ENCODE measurements around the gene DNAJB1.
"Not testable (repeated sequence)": the region's sequence is repeated elsewhere in the genome, so short reads cannot be mapped to it uniquely, and the experiment has no call there.

DNAJB1 gene

GRCh38 chr19:14504575-14504974, 13.6 kb downstream of the DNAJB1 start:
- H3K27me3 Mint-ChIP-seq (ENCODE audit: low read depth); H3K27ac Mint-ChIP-seq; DNase-seq (ENCODE audit: low spot score); H3K4me3 Mint-ChIP-seq; H3K9me3 Mint-ChIP-seq; H3K36me3 Mint-ChIP-seq (ENCODE audit: low read depth): not testable (repeated sequence)
- H3K4me1 Mint-ChIP-seq (ENCODE audit: low read depth): peaks cover 28% of the 10 kb centered on the region

DNA sequence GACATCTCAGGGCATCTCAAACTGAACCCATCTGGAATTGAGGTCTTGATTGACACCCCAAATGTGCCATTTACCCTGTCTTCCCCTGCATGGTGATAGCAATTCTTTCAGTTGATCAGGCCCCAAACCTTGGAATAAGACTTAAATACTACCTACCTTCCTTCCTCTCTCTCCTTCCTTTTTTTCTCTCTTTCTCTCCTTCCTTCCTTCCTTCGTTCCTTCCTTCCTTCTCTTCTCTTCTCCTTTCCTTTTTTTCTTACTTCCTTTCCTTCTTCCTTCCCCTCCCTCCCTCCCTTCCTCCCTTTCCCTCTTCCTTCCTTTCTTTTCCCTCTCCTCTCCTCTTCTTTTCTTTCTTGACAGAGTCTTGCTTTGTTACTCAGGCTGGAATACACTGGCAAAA, 14.9 kb downstream of the DNAJB1 start:
- Mint-ChIP-seq H3K4me1 (ENCODE audit: low read depth) (peaks cover 23% of the 10 kb centered on the region), H3K27me3 (ENCODE audit: low read depth) (peaks cover 6% of the 10 kb centered on the region), H3K27ac (no peak overlapping the region)

GRCh38 chr19:14502334-14503092, 15.7 kb downstream of the DNAJB1 start:
- Mint-ChIP-seq H3K4me1 (ENCODE audit: low read depth) (peaks cover 17% of the 10 kb centered on the region), H3K27ac (no peak overlapping the region), H3K4me3 (no peak overlapping the region), H3K27me3 (ENCODE audit: low read depth) (peaks cover 6% of the 10 kb centered on the region), H3K9me3 (no peaks in the 10 kb centered on the region), H3K36me3 (ENCODE audit: low read depth) (no peaks in the 10 kb centered on the region)
- DNase-seq (ENCODE audit: low spot score): no peak

More for the DNA sequence above, 14.9 kb downstream of the DNAJB1 start:
- DNase-seq (ENCODE audit: low spot score): no peak
- Mint-ChIP-seq H3K36me3 (ENCODE audit: low read depth) (no peaks in the 10 kb centered on the region), H3K9me3 (no peaks in the 10 kb centered on the region), H3K4me3 (no peak overlapping the region)

DNA sequence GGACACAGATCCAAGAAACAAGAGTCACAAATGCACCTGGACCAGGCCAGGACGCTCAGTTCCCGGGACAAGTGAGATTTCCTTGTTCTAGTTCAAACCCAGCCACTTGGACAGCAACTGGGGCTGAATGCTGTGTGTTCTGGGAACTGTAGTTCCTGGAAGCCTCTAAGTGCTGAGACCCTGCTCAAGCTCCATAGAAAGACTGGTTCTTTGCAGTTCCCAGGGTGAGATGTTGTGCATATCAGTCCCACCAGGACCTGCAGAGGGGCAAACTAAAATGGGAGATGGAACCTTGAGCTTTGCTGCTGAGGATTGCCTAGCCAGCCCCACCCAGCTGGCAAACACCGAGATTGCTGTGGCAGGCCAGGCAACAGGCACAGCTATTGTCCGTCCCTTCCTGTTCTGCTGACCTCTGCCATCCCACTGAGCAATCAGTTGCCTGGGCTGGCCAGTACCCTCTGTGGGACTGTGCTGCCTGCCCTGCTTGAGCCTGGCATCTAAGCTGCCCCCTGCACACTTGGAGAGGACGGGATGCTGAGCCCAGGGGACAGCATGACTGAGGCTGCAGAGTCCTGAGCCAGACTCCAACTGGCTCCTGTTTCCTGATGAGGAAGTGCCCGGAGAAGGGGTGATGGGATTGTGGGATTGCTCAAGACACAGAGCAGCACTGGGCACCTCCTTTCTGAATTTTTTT, 20.8 kb downstream of the DNAJB1 start:
- H3K27me3 Mint-ChIP-seq (ENCODE audit: low read depth): peaks cover 1% of the 10 kb centered on the region
- H3K9me3 Mint-ChIP-seq: no peaks in the 10 kb centered on the region

GRCh38 chr19:14496834-14497227, 21.4 kb downstream of the DNAJB1 start:
- no peaks in the 10 kb centered on the region for H3K27me3 Mint-ChIP-seq (ENCODE audit: low read depth)
- H3K36me3 Mint-ChIP-seq (ENCODE audit: low read depth): peaks cover 1% of the 10 kb centered on the region
- H3K4me3 Mint-ChIP-seq: peak overlapping the region; percentile 75
- H3K9me3 Mint-ChIP-seq: no peaks in the 10 kb centered on the region
- DNase-seq (ENCODE audit: low spot score): no peak
- peaks cover 18% of the 10 kb centered on the region for H3K4me1 Mint-ChIP-seq (ENCODE audit: low read depth)
- peak overlapping the region; percentile 62 for H3K27ac Mint-ChIP-seq

More for the DNA sequence above, 20.8 kb downstream of the DNAJB1 start:
- Mint-ChIP-seq H3K27ac (no peak overlapping the region), H3K36me3 (ENCODE audit: low read depth) (peaks cover 1% of the 10 kb centered on the region), H3K4me1 (ENCODE audit: low read depth) (peaks cover 18% of the 10 kb centered on the region), H3K4me3 (peak overlapping the region; percentile 75)
- no peak for DNase-seq (ENCODE audit: low spot score)

GRCh38 chr19:14496029-14496833, 22.0 kb downstream of the DNAJB1 start, which contains the start of gene GIPC1:
Gene GIPC1 (minus strand): TSS chr19:14496127. CDS start chr19:14482976, 13,151 bp downstream.
- peaks cover 3% of the 10 kb centered on the region for H3K36me3 Mint-ChIP-seq (ENCODE audit: low read depth)
- H3K9me3 Mint-ChIP-seq: no peaks in the 10 kb centered on the region
- peak within 1 kb of the TSS; percentile 62 for H3K27ac Mint-ChIP-seq
- DNase-seq (ENCODE audit: low spot score): peak; percentile 88
- peaks cover 18% of the 10 kb centered on the region for H3K4me1 Mint-ChIP-seq (ENCODE audit: low read depth)
- no peaks in the 10 kb centered on the region for H3K27me3 Mint-ChIP-seq (ENCODE audit: low read depth)
- peak within 1 kb of the TSS; percentile 85 for H3K4me3 Mint-ChIP-seq

GRCh38 chr19:14495672-14496028, 22.5 kb downstream of the DNAJB1 start:
- Mint-ChIP-seq H3K9me3 (no peaks in the 10 kb centered on the region), H3K36me3 (ENCODE audit: low read depth) (peaks cover 3% of the 10 kb centered on the region), H3K27ac (peak overlapping the region; percentile 50), H3K4me1 (ENCODE audit: low read depth) (peaks cover 18% of the 10 kb centered on the region), H3K4me3 (peak overlapping the region; percentile 85), H3K27me3 (ENCODE audit: low read depth) (no peaks in the 10 kb centered on the region)
- no peak for DNase-seq (ENCODE audit: low spot score)

- H3K36me3 Mint-ChIP-seq (ENCODE audit: low read depth): peaks cover 3% of the 10 kb centered on the region
- no peak for DNase-seq (ENCODE audit: low spot score)
- H3K4me3 Mint-ChIP-seq: peak overlapping the region; percentile 85
- peak overlapping the region; percentile 50 for H3K27ac Mint-ChIP-seq
- H3K4me1 Mint-ChIP-seq (ENCODE audit: low read depth): peaks cover 18% of the 10 kb centered on the region
- H3K9me3 Mint-ChIP-seq: no peaks in the 10 kb centered on the region
- no peaks in the 10 kb centered on the region for H3K27me3 Mint-ChIP-seq (ENCODE audit: low read depth)
These were observed 23.1 kb downstream of the DNAJB1 start for GRCh38 chr19:14494910-14495671.

GRCh38 chr19:14494411-14494810, 23.8 kb downstream of the DNAJB1 start:
- Mint-ChIP-seq H3K4me3 (peak overlapping the region; percentile 85), H3K27ac (no peak overlapping the region), H3K36me3 (ENCODE audit: low read depth) (peaks cover 6% of the 10 kb centered on the region), H3K27me3 (ENCODE audit: low read depth) (no peaks in the 10 kb centered on the region), H3K9me3 (no peaks in the 10 kb centered on the region), H3K4me1 (ENCODE audit: low read depth) (peaks cover 18% of the 10 kb centered on the region)
- DNase-seq (ENCODE audit: low spot score): no peak

- no peak for DNase-seq (ENCODE audit: low spot score)
- H3K36me3 Mint-ChIP-seq (ENCODE audit: low read depth): peaks cover 8% of the 10 kb centered on the region
- no peaks in the 10 kb centered on the region for H3K27me3 Mint-ChIP-seq (ENCODE audit: low read depth)
- H3K9me3 Mint-ChIP-seq: no peaks in the 10 kb centered on the region
- peaks cover 18% of the 10 kb centered on the region for H3K4me1 Mint-ChIP-seq (ENCODE audit: low read depth)
- no peak overlapping the region for H3K27ac Mint-ChIP-seq
- no peak overlapping the region for H3K4me3 Mint-ChIP-seq
These were observed 25.4 kb downstream of the DNAJB1 start for GRCh38 chr19:14492756-14493337.

DNA sequence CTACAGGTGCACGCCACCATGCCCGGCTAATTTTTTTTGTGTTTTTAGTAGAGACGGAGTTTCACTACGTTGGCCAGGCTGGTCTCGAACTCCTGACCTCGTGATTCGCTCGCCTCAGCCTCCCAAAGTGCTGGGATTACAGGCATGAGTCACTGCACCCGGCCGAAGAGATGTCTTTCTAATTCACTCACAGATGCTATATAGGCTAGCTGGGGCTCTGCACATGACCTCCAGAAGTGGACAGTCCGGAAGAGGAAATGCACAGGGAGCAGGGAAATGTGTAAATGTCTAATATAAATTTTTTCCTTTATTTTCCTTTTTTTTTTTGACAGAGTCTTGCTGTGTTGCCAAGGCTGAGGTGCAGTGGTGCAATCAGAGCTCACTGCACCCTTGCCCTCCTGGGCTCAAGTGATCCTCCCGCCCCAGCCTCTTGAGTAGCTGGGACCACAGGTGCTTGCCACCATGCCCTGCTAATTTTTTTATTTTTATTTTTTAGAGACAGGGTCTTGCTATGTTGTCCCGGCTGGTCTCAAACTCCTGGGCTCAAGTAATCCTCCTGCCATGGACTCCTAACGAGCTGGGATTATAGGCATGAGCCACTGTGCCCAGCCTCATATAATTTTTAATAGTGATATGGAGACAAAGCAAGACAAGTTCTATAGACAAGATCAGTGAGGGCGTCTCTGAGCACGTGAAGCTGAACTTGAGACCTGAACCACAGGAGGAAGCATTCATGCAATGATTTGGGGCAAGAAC, 30.6 kb downstream of the DNAJB1 start:
- no peak overlapping the region for H3K27ac Mint-ChIP-seq
- no peak overlapping the region for H3K4me3 Mint-ChIP-seq
- peaks cover 10% of the 10 kb centered on the region for H3K36me3 Mint-ChIP-seq (ENCODE audit: low read depth)
- peaks cover 3% of the 10 kb centered on the region for H3K4me1 Mint-ChIP-seq (ENCODE audit: low read depth)
- no peak for DNase-seq (ENCODE audit: low spot score)
- no peaks in the 10 kb centered on the region for H3K27me3 Mint-ChIP-seq (ENCODE audit: low read depth)
- no peaks in the 10 kb centered on the region for H3K9me3 Mint-ChIP-seq

DNA sequence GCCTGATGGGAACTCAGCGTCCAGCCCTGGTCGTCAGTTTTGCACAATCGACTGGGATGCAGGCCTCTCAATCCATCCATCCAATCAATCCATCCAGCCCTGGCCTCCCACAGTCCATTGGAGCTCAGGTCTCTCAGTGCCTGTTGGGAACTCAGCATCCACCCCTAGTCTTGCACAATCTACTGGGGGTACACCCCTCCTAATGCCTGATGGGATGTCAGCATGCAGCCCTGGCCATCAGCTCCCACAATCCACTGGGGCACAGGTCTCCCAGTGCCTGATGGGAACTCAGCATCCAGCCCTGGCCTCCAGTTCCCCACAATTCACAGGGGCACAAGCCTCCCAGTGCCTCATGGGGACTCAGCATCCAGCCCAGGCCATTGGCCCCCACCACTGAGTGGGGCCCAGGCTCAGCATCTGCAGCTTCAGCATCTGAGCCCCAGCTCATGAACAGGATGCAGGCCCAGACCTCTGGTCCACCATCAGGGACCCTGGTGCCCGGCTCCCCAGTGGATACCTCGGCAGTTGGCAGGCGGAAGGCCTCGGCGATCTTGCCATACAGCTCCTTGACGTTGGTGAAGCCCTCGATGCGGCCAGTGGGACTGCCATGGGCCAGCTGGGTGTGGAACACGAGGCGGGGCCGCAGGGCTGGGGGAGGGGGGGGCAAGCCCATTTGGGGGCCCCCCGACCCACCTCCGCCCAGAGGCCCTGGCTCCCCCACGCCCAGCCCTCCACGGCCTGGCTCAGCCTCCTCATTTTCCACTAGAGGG, 35.8 kb downstream of the DNAJB1 start:
- Mint-ChIP-seq H3K27me3 (ENCODE audit: low read depth) (no peaks in the 10 kb centered on the region), H3K9me3 (no peaks in the 10 kb centered on the region), H3K36me3 (ENCODE audit: low read depth) (peaks cover 4% of the 10 kb centered on the region), H3K4me1 (ENCODE audit: low read depth) (peaks cover 3% of the 10 kb centered on the region), H3K4me3 (no peak overlapping the region), H3K27ac (no peak overlapping the region)
- DNase-seq (ENCODE audit: low spot score): no peak
